Lung (tissue), 12 donors: ENCODE results near the gene MRPL50. TPM values are rescaled to one million over a fixed set of nuclear protein-coding genes. Genes with fewer than 3 reads are reported as not detected.

Experiments
- ATAC-seq: fragments of 200-7000 bp; cut with Tn5 transposase; one replicate; pipeline ENCODE4 v1.9.1; 2020; ENCODE audit warnings: moderate number of reproducible peaks; ENCODE audit not compliant: insufficient read depth, low FRiP score
- DNase-seq, 3 donors: peaks; one replicate each; pipeline ENCODE4 v3.0.0-alpha.2; 2013 to 2017
- H3K27ac ChIP-seq, 2 donors: one replicate each; pipeline ENCODE4 v1.5.1; 2013; ENCODE audit warnings: mild to moderate bottlenecking in 2 of 2, moderate library complexity in 2 of 2, control low read depth in 1 of 2, inconsistent platforms in 1 of 2, low read depth in 1 of 2, low read length in 1 of 2
- H3K27me3 ChIP-seq, 3 donors: one replicate each; pipeline ENCODE4 v1.5.1; 2013; ENCODE audit warnings: low read length in 2 of 3; ENCODE audit not compliant: control insufficient read depth in 3 of 3, insufficient read depth in 3 of 3
- H3K36me3 ChIP-seq, 4 donors: one replicate each; pipeline ENCODE4 v1.5.1; 2013; ENCODE audit warnings: low read length in 4 of 4, mild to moderate bottlenecking in 1 of 4, moderate library complexity in 1 of 4; ENCODE audit not compliant: control insufficient read depth in 4 of 4, insufficient read depth in 4 of 4
- H3K4me1 ChIP-seq, 5 donors: one replicate each; pipeline ENCODE4 v1.5.1; 2013; ENCODE audit warnings: low read length in 5 of 5, mild to moderate bottlenecking in 2 of 5, moderate library complexity in 1 of 5; ENCODE audit not compliant: control insufficient read depth in 5 of 5, insufficient read depth in 5 of 5
- H3K4me3 ChIP-seq: one replicate; pipeline ENCODE4 v1.5.1; 2013; ENCODE audit warnings: mild to moderate bottlenecking, control low read depth, moderate library complexity
- H3K9ac ChIP-seq, 2 donors: one replicate each; pipeline ENCODE4 v1.5.1; 2013; ENCODE audit warnings: low read length in 2 of 2, control low read depth in 1 of 2; ENCODE audit not compliant: insufficient read depth in 1 of 2
- H3K9me3 ChIP-seq, 4 donors: one replicate each; pipeline ENCODE4 v1.5.1; 2013; ENCODE audit warnings: low read length in 3 of 4, mild to moderate bottlenecking in 1 of 4, moderate library complexity in 1 of 4; ENCODE audit not compliant: control insufficient read depth in 4 of 4, insufficient read depth in 3 of 4
- WGBS, 2 donors: extraction: QIAGEN DNeasy Blood & Tissue Kit; methylation state at CpG; one replicate each; pipeline ENCODE4 v1.1.7; 2013; 5-methylcytosine and 5-hydroxymethylcytosine counted together
- polyA plus RNA-seq, 2 donors: library from polyadenylated mRNA; stranded (reverse); fragments of 200-250 nt; gene quantifications; one replicate each; pipeline ENCODE4 v1.2.1, GENCODE V29; 2013
- total RNA-seq, 2 donors: library from RNA; depleted of rRNA in 1 of 2; stranded (reverse); fragments of >200 nt in 1 of 2; gene quantifications; one replicate each; pipeline ENCODE4 v1.2.1, GENCODE V29; 2014 to 2021
- TF ChIP-seq, protein P1 (sequence below): IDR thresholded peaks from 2 replicates; pipeline ENCODE4 v1.5.1; 2012; ENCODE audit warnings: mild to moderate bottlenecking; ENCODE audit errors: control extremely low read depth, extremely low read depth
- donor health status: control.
- donor health status: control.
- donor health status: Bipolar disorder and iron deficiency.
- donor health status: healthy.
- donor health status: DM: yes; HTN: yes; CAD: no.

MRPL50 gene
- total and polyA plus RNA-seq, 4 donors = 7.9 to 23.0 (median 8.8) TPM

DNA sequence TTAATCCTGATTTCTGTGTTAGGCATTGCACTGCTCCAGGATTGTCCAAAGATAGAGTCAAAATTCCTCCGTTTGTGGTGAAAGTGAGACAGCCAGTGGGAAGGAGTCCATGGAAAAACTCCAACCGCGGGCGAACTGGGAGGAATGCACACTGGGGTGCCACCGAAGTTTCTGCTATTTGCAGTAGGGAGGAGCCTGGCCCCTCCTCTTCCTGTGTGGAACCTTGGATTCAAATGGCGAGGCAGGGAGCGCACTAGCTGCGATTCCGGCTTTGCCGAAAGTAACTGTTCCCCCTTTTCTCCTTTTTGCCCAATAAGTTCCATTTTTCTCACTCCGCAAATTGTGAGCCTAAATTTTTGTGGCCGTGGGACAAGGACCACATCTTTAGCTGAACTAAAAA is 22.9 kb downstream of the MRPL50 start:
- Histone ChIP-seq H3K27me3 (no peaks in the 10 kb centered on the region), H3K9me3 (peaks cover 0 to 1% (median 0%) of the 10 kb centered on the region in 4 donors), H3K4me3 (no peak overlapping the region), H3K36me3 (no peaks in the 10 kb centered on the region), H3K27ac (no peak overlapping the region), H3K9ac (no peak overlapping the region), H3K4me1 (peaks cover 0 to 10% (median 0%) of the 10 kb centered on the region in 5 donors)
- 92% methylated on average over 12 of the region's 12 CpGs for WGBS, 2 donors
- TF ChIP-seq, protein P1, sequence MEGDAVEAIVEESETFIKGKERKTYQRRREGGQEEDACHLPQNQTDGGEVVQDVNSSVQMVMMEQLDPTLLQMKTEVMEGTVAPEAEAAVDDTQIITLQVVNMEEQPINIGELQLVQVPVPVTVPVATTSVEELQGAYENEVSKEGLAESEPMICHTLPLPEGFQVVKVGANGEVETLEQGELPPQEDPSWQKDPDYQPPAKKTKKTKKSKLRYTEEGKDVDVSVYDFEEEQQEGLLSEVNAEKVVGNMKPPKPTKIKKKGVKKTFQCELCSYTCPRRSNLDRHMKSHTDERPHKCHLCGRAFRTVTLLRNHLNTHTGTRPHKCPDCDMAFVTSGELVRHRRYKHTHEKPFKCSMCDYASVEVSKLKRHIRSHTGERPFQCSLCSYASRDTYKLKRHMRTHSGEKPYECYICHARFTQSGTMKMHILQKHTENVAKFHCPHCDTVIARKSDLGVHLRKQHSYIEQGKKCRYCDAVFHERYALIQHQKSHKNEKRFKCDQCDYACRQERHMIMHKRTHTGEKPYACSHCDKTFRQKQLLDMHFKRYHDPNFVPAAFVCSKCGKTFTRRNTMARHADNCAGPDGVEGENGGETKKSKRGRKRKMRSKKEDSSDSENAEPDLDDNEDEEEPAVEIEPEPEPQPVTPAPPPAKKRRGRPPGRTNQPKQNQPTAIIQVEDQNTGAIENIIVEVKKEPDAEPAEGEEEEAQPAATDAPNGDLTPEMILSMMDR = no peak
- no peak for ATAC-seq
- no peak for DNase-seq

- Histone ChIP-seq H3K36me3 (no peaks in the 10 kb centered on the region), H3K4me1 (peaks cover 0 to 10% (median 0%) of the 10 kb centered on the region in 5 donors), H3K9ac (no peak overlapping the region), H3K27me3 (no peaks in the 10 kb centered on the region), H3K27ac (no peak overlapping the region), H3K4me3 (no peak overlapping the region), H3K9me3 (peaks cover 0 to 1% (median 0%) of the 10 kb centered on the region in 4 donors)
- DNase-seq (peak in 1 of 3 donors; percentile 14), ATAC-seq (no peak)
- WGBS, 2 donors = 63 to 71% methylated on average over 2 of the region's 2 CpGs
- TF ChIP-seq, protein P1 = no peak
Observed at GRCh38 chr9:101372327-101373118, 25.9 kb downstream of the MRPL50 start.

GRCh38 chr9:101371813-101372212 is 26.6 kb downstream of the MRPL50 start:
- DNase-seq = no peak
- Histone ChIP-seq H3K4me3 (no peak overlapping the region), H3K4me1 (peaks cover 0 to 10% (median 0%) of the 10 kb centered on the region in 5 donors), H3K27me3 (no peaks in the 10 kb centered on the region), H3K9me3 (peaks cover 0 to 1% (median 0%) of the 10 kb centered on the region in 4 donors), H3K36me3 (no peaks in the 10 kb centered on the region), H3K9ac (no peak overlapping the region), H3K27ac (no peak overlapping the region)
- TF ChIP-seq, protein P1 = no peak
- ATAC-seq = no peak
- 94 to 95% methylated on average over 3 of the region's 3 CpGs for WGBS, 2 donors
